ENCODE results near the gene OR2Y1.
"Not testable (repeated sequence)": the region's sequence is repeated elsewhere in the genome, so short reads cannot be mapped to it uniquely, and the experiment has no call there.

The OR2Y1 gene

GRCh38 chr5:180718810-180719453 lies 20.9 kb downstream of the OR2Y1 start:
- no peak overlapping the region for H3K9ac ChIP-seq
- no peak overlapping the region for H3K4me3 ChIP-seq (IDR thresholded peaks at IDR 0.05; ENCODE audit: insufficient read depth, low read depth, low read length)
- H3K4me1 ChIP-seq (ENCODE audit: low read depth, poor library complexity, severe bottlenecking): no peaks in the 10 kb centered on the region
- no peaks in the 10 kb centered on the region for H3K36me3 ChIP-seq (ENCODE audit: insufficient read depth)
- no peaks in the 10 kb centered on the region for H4K20me1 ChIP-seq (ENCODE audit: insufficient read depth)
- peak; percentile 48; the same call in 1 of the 2 replicates for TF ChIP-seq CTCF (conservative IDR thresholded peaks at IDR 0.05; ENCODE audit: low read depth, low read length)
- no peaks in the 10 kb centered on the region for H3K27me3 ChIP-seq (ENCODE audit: insufficient read depth, low read depth)
- H3K27ac ChIP-seq: no peak overlapping the region
- peak overlapping the region; percentile 32 for H2AFZ ChIP-seq (ENCODE audit: low read depth)
- no peaks in the 10 kb centered on the region for H3K79me2 ChIP-seq (ENCODE audit: insufficient read depth, low read depth)
- no peak overlapping the region for H3K4me2 ChIP-seq

- Histone ChIP-seq H3K27ac (no peak overlapping the region), H3K4me1 (ENCODE audit: low read depth, poor library complexity, severe bottlenecking) (no peaks in the 10 kb centered on the region), H3K9ac (no peak overlapping the region), H3K4me3 (IDR thresholded peaks at IDR 0.05; ENCODE audit: insufficient read depth, low read depth, low read length) (no peak overlapping the region), H3K36me3 (ENCODE audit: insufficient read depth) (no peaks in the 10 kb centered on the region), H3K79me2 (ENCODE audit: insufficient read depth, low read depth) (no peaks in the 10 kb centered on the region), H4K20me1 (ENCODE audit: insufficient read depth) (no peaks in the 10 kb centered on the region), H3K4me2 (no peak overlapping the region), H3K27me3 (ENCODE audit: insufficient read depth, low read depth) (no peaks in the 10 kb centered on the region), H2AFZ (ENCODE audit: low read depth) (no peak overlapping the region)
- TF ChIP-seq CTCF (conservative IDR thresholded peaks at IDR 0.05; ENCODE audit: low read depth, low read length): no peak
Measured at GRCh38 chr5:180717989-180718388, 21.9 kb downstream of the OR2Y1 start.

- Histone ChIP-seq H3K9ac (no peak overlapping the region), H3K4me3 (IDR thresholded peaks at IDR 0.05; ENCODE audit: insufficient read depth, low read depth, low read length) (no peak overlapping the region), H3K79me2 (ENCODE audit: insufficient read depth, low read depth) (no peaks in the 10 kb centered on the region), H3K4me2 (no peak overlapping the region), H3K36me3 (ENCODE audit: insufficient read depth) (no peaks in the 10 kb centered on the region), H3K4me1 (ENCODE audit: low read depth, poor library complexity, severe bottlenecking) (no peaks in the 10 kb centered on the region), H3K27me3 (ENCODE audit: insufficient read depth, low read depth) (no peaks in the 10 kb centered on the region), H2AFZ (ENCODE audit: low read depth) (no peak overlapping the region), H3K27ac (no peak overlapping the region), H4K20me1 (ENCODE audit: insufficient read depth) (no peaks in the 10 kb centered on the region)
- no peak for TF ChIP-seq CTCF (conservative IDR thresholded peaks at IDR 0.05; ENCODE audit: low read depth, low read length)
Measured at GRCh38 chr5:180704362-180704761, 35.5 kb downstream of the OR2Y1 start.

- no peaks in the 10 kb centered on the region for H4K20me1 ChIP-seq (ENCODE audit: insufficient read depth)
- no peak overlapping the region for H3K9ac ChIP-seq
- H3K4me2 ChIP-seq: no peak overlapping the region
- H3K79me2 ChIP-seq (ENCODE audit: insufficient read depth, low read depth): no peaks in the 10 kb centered on the region
- H3K27me3 ChIP-seq (ENCODE audit: insufficient read depth, low read depth): no peaks in the 10 kb centered on the region
- H3K27ac ChIP-seq: no peak overlapping the region
- H3K4me3 ChIP-seq (IDR thresholded peaks at IDR 0.05; ENCODE audit: insufficient read depth, low read depth, low read length): no peak overlapping the region
- TF ChIP-seq CTCF (conservative IDR thresholded peaks at IDR 0.05; ENCODE audit: low read depth, low read length): no peak
- H2AFZ ChIP-seq (ENCODE audit: low read depth): no peak overlapping the region
- no peaks in the 10 kb centered on the region for H3K4me1 ChIP-seq (ENCODE audit: low read depth, poor library complexity, severe bottlenecking)
- H3K36me3 ChIP-seq (ENCODE audit: insufficient read depth): no peaks in the 10 kb centered on the region
Measured at GRCh38 chr5:180703912-180704311, 35.9 kb downstream of the OR2Y1 start.

- H3K9ac ChIP-seq; H3K79me2 ChIP-seq (ENCODE audit: insufficient read depth, low read depth); H3K4me2 ChIP-seq; H3K4me3 ChIP-seq (IDR thresholded peaks at IDR 0.05; ENCODE audit: insufficient read depth, low read depth, low read length); H3K27me3 ChIP-seq (ENCODE audit: insufficient read depth, low read depth); H2AFZ ChIP-seq (ENCODE audit: low read depth); H3K27ac ChIP-seq; H3K4me1 ChIP-seq (ENCODE audit: low read depth, poor library complexity, severe bottlenecking); H4K20me1 ChIP-seq (ENCODE audit: insufficient read depth); H3K36me3 ChIP-seq (ENCODE audit: insufficient read depth): not testable (repeated sequence)
Measured at GRCh38 chr5:180703371-180703770, 36.5 kb downstream of the OR2Y1 start.

- H2AFZ ChIP-seq (ENCODE audit: low read depth): not testable (repeated sequence)
Measured at GRCh38 chr5:180700440-180700839, 39.4 kb downstream of the OR2Y1 start.

More at GRCh38 chr5:180700440-180700839, 39.4 kb downstream of the OR2Y1 start:
- H3K79me2 ChIP-seq (ENCODE audit: insufficient read depth, low read depth); H3K9ac ChIP-seq; H3K4me3 ChIP-seq (IDR thresholded peaks at IDR 0.05; ENCODE audit: insufficient read depth, low read depth, low read length); H3K4me2 ChIP-seq; H4K20me1 ChIP-seq (ENCODE audit: insufficient read depth); H3K27ac ChIP-seq; H3K27me3 ChIP-seq (ENCODE audit: insufficient read depth, low read depth); H3K4me1 ChIP-seq (ENCODE audit: low read depth, poor library complexity, severe bottlenecking); H3K36me3 ChIP-seq (ENCODE audit: insufficient read depth): not testable (repeated sequence)

Data from KMS-11 (cell line).